ENCODE measurements around the gene RIMBP2.

DNA sequence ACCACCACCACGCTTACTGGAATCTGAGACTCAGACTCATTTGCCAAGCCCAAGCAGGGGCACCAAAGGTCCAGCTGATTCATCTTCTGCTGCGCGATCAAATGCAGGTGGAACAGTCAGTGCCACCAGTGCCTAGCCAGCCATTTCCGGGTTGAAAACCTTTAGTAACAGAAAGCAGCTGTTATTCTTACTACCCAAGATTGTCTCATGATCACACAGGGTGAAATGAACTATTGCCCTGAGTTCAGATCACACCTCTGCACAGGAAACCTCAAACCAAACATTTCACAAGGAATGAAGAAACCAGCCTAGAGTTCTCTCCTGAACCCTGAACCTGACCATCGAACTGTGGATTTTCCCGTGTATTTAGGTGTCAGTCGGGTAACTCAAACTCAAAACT, 88.9 kb downstream of the RIMBP2 start:
- no peak for TF ChIP-seq EZH2 (IDR thresholded peaks at IDR 0.05; ENCODE audit: borderline replicate concordance, low read depth, low read length, poor library complexity, severe bottlenecking)
- TF ChIP-seq, protein P1, sequence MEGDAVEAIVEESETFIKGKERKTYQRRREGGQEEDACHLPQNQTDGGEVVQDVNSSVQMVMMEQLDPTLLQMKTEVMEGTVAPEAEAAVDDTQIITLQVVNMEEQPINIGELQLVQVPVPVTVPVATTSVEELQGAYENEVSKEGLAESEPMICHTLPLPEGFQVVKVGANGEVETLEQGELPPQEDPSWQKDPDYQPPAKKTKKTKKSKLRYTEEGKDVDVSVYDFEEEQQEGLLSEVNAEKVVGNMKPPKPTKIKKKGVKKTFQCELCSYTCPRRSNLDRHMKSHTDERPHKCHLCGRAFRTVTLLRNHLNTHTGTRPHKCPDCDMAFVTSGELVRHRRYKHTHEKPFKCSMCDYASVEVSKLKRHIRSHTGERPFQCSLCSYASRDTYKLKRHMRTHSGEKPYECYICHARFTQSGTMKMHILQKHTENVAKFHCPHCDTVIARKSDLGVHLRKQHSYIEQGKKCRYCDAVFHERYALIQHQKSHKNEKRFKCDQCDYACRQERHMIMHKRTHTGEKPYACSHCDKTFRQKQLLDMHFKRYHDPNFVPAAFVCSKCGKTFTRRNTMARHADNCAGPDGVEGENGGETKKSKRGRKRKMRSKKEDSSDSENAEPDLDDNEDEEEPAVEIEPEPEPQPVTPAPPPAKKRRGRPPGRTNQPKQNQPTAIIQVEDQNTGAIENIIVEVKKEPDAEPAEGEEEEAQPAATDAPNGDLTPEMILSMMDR (conservative IDR thresholded peaks at IDR 0.05; ENCODE audit: low read depth, low read length): no peak
